GM10248 (cell line): ENCODE measurements around the gene REEP3.

Experiments used
- CTCF ChIA-PET: fragments of 300-600 bp; sonication (Branson Sonifier 250); formaldehyde crosslinking; extraction: SDS; loops from one replicate; lab custom pipeline; 2021; ENCODE audit warnings: antibody characterized with exemption; lab: Yijun Ruan, JAX
- POLR2A ChIA-PET: fragments of 350-650 bp; sonication (Branson Sonifier 250); formaldehyde crosslinking; extraction: SDS; loops from one replicate; lab custom pipeline; 2020; ENCODE audit warnings: antibody characterized with exemption; lab: Yijun Ruan, JAX
- DNase-seq: peaks from one replicate; pipeline ENCODE4 v3.0.0; 2012; ENCODE audit errors: extremely low spot score
- CTCF ChIP-seq: IDR thresholded peaks from 2 replicates; pipeline ENCODE4 v1.5.1; 2012; ENCODE audit warnings: mild to moderate bottlenecking, low read depth; ENCODE audit errors: extremely low read depth, missing control alignments, control extremely low read depth

Gene REEP3

GRCh38 chr10:63634488-63635065 lies 113.4 kb downstream of the REEP3 start:
- TF ChIP-seq CTCF: no peak
- no peak for DNase-seq
- ChIA-PET CTCF (interaction anchor here (2.9 to 8.6 kb wide), 2 partner anchors 10 to 84 kb away, joined by 8 to 115 read pairs; no protein-coding TSS in a partner anchor), POLR2A (no interaction called here)

GRCh38 chr10:63636812-63637211 lies 115.6 kb downstream of the REEP3 start:
- peak; percentile 39 for DNase-seq
- POLR2A ChIA-PET: no interaction called here
- TF ChIP-seq CTCF: no peak
- CTCF ChIA-PET: interaction anchor here (0.7 to 6.3 kb wide), 8 partner anchors 8 to 470 kb away, joined by 3 to 37 read pairs (median 3); no protein-coding TSS in a partner anchor

- DNase-seq: no peak
- CTCF ChIA-PET: interaction anchor here (0.9 to 6.3 kb wide), 4 partner anchors 9 to 82 kb away, joined by 3 to 37 read pairs (median 3); no protein-coding TSS in a partner anchor
- POLR2A ChIA-PET: interaction anchor here (0.6 kb wide), 1 partner anchor 504 kb away, joined by 9 read pairs; no protein-coding TSS in a partner anchor
- TF ChIP-seq CTCF: no peak
Measured at GRCh38 chr10:63637901-63638327, 116.7 kb downstream of the REEP3 start.

GRCh38 chr10:63641366-63641765 lies 120.2 kb downstream of the REEP3 start:
- POLR2A ChIA-PET: no interaction called here
- DNase-seq: no peak
- no peak for TF ChIP-seq CTCF
- CTCF ChIA-PET: interaction anchor here (6.3 kb wide), 1 partner anchor 12 kb away, joined by 37 read pairs; no protein-coding TSS in a partner anchor

- ChIA-PET CTCF (interaction anchor here (6.3 kb wide), 1 partner anchor 13 kb away, joined by 37 read pairs; no protein-coding TSS in a partner anchor), POLR2A (no interaction called here)
- no peak for TF ChIP-seq CTCF
- DNase-seq: no peak
Measured at GRCh38 chr10:63641799-63642198, 120.6 kb downstream of the REEP3 start.

GRCh38 chr10:63642808-63643207 lies 121.6 kb downstream of the REEP3 start:
- no peak for DNase-seq
- ChIA-PET POLR2A (interaction anchor here (0.6 kb wide), 1 partner anchor 179 kb away, joined by 3 read pairs; no protein-coding TSS in a partner anchor), CTCF (interaction anchor here (0.8 to 1.3 kb wide), 9 partner anchors 12 to 476 kb away, joined by 3 to 9 read pairs (median 4); no protein-coding TSS in a partner anchor)
- no peak for TF ChIP-seq CTCF
